Large intestine (tissue), 3 donors: ENCODE data around the gene ROR1. TPM values are rescaled to one million over a fixed set of nuclear protein-coding genes. Genes with fewer than 3 reads are reported as not detected.

Experiments
- DNase-seq, 2 donors: peaks; one replicate each; pipeline versions ENCODE4 v3.0.0 to v3.0.0-alpha.2; 2013
- H3K27ac ChIP-seq: one replicate; pipeline ENCODE4 v1.5.1; 2013; ENCODE audit warnings: low read length
- H3K27me3 ChIP-seq: 2 replicates; pipeline ENCODE4 v1.6.1; 2013; ENCODE audit warnings: low read length; ENCODE audit not compliant: control insufficient read depth, insufficient read depth
- H3K36me3 ChIP-seq: 2 replicates; pipeline ENCODE4 v1.6.1; 2013; ENCODE audit warnings: low read length; ENCODE audit not compliant: control insufficient read depth, insufficient read depth
- H3K4me1 ChIP-seq: one replicate; pipeline ENCODE4 v1.6.1; 2013; ENCODE audit warnings: low read length; ENCODE audit not compliant: control insufficient read depth, insufficient read depth
- H3K4me3 ChIP-seq: one replicate; pipeline ENCODE4 v1.5.1; 2013; ENCODE audit warnings: low read length
- H3K9me3 ChIP-seq: one replicate; pipeline ENCODE4 v1.6.1; 2013; ENCODE audit warnings: mild to moderate bottlenecking, low read depth, low read length, moderate library complexity; ENCODE audit not compliant: control insufficient read depth
- whole genome bisulfite sequencing: methylation state at CpG from one replicate; pipeline ENCODE4 v1.1.5; 2013; ENCODE audit warnings: low lambda C conversion rate; ENCODE audit not compliant: insufficient coverage; 5-methylcytosine and 5-hydroxymethylcytosine counted together
- polyA plus RNA-seq: library from polyadenylated mRNA; unstranded; fragments of 120-200 nt; gene quantifications from one replicate; pipeline ENCODE4 v1.2.1, GENCODE V29; 2013

ROR1 gene
- polyA plus RNA-seq, 1 donor = 14.4 TPM

- no peaks in the 10 kb centered on the region for H3K4me1 ChIP-seq
- H3K4me3 ChIP-seq = no peak overlapping the region
- H3K27ac ChIP-seq = no peak overlapping the region
- H3K27me3 ChIP-seq = no peaks in the 10 kb centered on the region
- no peaks in the 10 kb centered on the region for H3K9me3 ChIP-seq
- no CpG with 5 or more reads among the region's 3 CpGs for WGBS
- DNase-seq = no peak
- H3K36me3 ChIP-seq = no peaks in the 10 kb centered on the region
Observed at GRCh38 chr1:63980740-63981407, 207.1 kb downstream of the ROR1 start.

GRCh38 chr1:63981408-63981773 lies 207.6 kb downstream of the ROR1 start:
- H3K4me1 ChIP-seq = no peaks in the 10 kb centered on the region

GRCh38 chr1:63982201-63982600 lies 208.4 kb downstream of the ROR1 start:
- H3K9me3 ChIP-seq = no peaks in the 10 kb centered on the region
- no peaks in the 10 kb centered on the region for H3K36me3 ChIP-seq
- DNase-seq = no peak
- H3K27me3 ChIP-seq = no peaks in the 10 kb centered on the region
- H3K27ac ChIP-seq = no peak overlapping the region
- 67% methylated on average over 1 of the region's 3 CpGs for WGBS
- no peaks in the 10 kb centered on the region for H3K4me1 ChIP-seq
- H3K4me3 ChIP-seq = no peak overlapping the region

More at GRCh38 chr1:63981408-63981773, 207.6 kb downstream of the ROR1 start:
- DNase-seq = no peak
- H3K36me3 ChIP-seq = no peaks in the 10 kb centered on the region
- H3K27ac ChIP-seq = no peak overlapping the region
- H3K27me3 ChIP-seq = no peaks in the 10 kb centered on the region
- no peaks in the 10 kb centered on the region for H3K9me3 ChIP-seq
- H3K4me3 ChIP-seq = no peak overlapping the region
- no CpG with 5 or more reads among the region's 1 CpG for WGBS

- Histone ChIP-seq H3K4me1 (no peaks in the 10 kb centered on the region), H3K36me3 (no peaks in the 10 kb centered on the region), H3K9me3 (no peaks in the 10 kb centered on the region), H3K27me3 (no peaks in the 10 kb centered on the region), H3K4me3 (no peak overlapping the region), H3K27ac (no peak overlapping the region)
- no peak for DNase-seq
- 83% methylated on average over 1 of the region's 7 CpGs for WGBS
Observed at GRCh38 chr1:63983391-63984256, 209.8 kb downstream of the ROR1 start.

- no peak for DNase-seq
- Histone ChIP-seq H3K36me3 (no peaks in the 10 kb centered on the region), H3K4me1 (no peaks in the 10 kb centered on the region), H3K4me3 (no peak overlapping the region), H3K27me3 (no peaks in the 10 kb centered on the region), H3K27ac (no peak overlapping the region), H3K9me3 (no peaks in the 10 kb centered on the region)
- WGBS = no CpG with 5 or more reads among the region's 4 CpGs
Observed at GRCh38 chr1:63984257-63984929, 210.6 kb downstream of the ROR1 start.

GRCh38 chr1:63984930-63985290 lies 211.1 kb downstream of the ROR1 start:
- no peak overlapping the region for H3K4me3 ChIP-seq
- H3K9me3 ChIP-seq = no peaks in the 10 kb centered on the region
- no peak overlapping the region for H3K27ac ChIP-seq
- WGBS = 69% methylated on average over 2 of the region's 5 CpGs
- no peaks in the 10 kb centered on the region for H3K27me3 ChIP-seq
- DNase-seq = no peak
- H3K4me1 ChIP-seq = no peaks in the 10 kb centered on the region
- no peaks in the 10 kb centered on the region for H3K36me3 ChIP-seq

- H3K4me1 ChIP-seq = no peaks in the 10 kb centered on the region
- WGBS = no CpG with 5 or more reads among the region's 2 CpGs
Observed at GRCh38 chr1:63987014-63987627, 213.3 kb downstream of the ROR1 start.

GRCh38 chr1:63987628-63988024 lies 213.8 kb downstream of the ROR1 start:
- WGBS = no CpG with 5 or more reads among the region's 3 CpGs
- no peak for DNase-seq
- Histone ChIP-seq H3K9me3 (no peaks in the 10 kb centered on the region), H3K4me1 (no peaks in the 10 kb centered on the region), H3K27me3 (no peaks in the 10 kb centered on the region), H3K36me3 (no peaks in the 10 kb centered on the region), H3K27ac (no peak overlapping the region), H3K4me3 (no peak overlapping the region)

More at GRCh38 chr1:63987014-63987627, 213.3 kb downstream of the ROR1 start:
- Histone ChIP-seq H3K9me3 (no peaks in the 10 kb centered on the region), H3K36me3 (no peaks in the 10 kb centered on the region), H3K27ac (no peak overlapping the region), H3K27me3 (no peaks in the 10 kb centered on the region), H3K4me3 (no peak overlapping the region)
- no peak for DNase-seq

- Histone ChIP-seq H3K9me3 (no peaks in the 10 kb centered on the region), H3K27me3 (no peaks in the 10 kb centered on the region), H3K4me1 (no peaks in the 10 kb centered on the region), H3K4me3 (no peak overlapping the region), H3K36me3 (no peaks in the 10 kb centered on the region), H3K27ac (no peak overlapping the region)
- no peak for DNase-seq
- no CpG with 5 or more reads among the region's 2 CpGs for WGBS
Observed at GRCh38 chr1:63988941-63989340, 215.1 kb downstream of the ROR1 start.

GRCh38 chr1:63991685-63992084 lies 217.9 kb downstream of the ROR1 start:
- 46% methylated on average over 2 of the region's 2 CpGs for WGBS
- no peak overlapping the region for H3K27ac ChIP-seq
- no peaks in the 10 kb centered on the region for H3K4me1 ChIP-seq
- no peaks in the 10 kb centered on the region for H3K27me3 ChIP-seq
- H3K4me3 ChIP-seq = no peak overlapping the region
- no peaks in the 10 kb centered on the region for H3K36me3 ChIP-seq
- H3K9me3 ChIP-seq = no peaks in the 10 kb centered on the region
- DNase-seq = no peak
